CD14-positive monocyte (primary cell): ENCODE results near the gene MAPK8IP1. TPM values are rescaled to one million over a fixed set of nuclear protein-coding genes. Genes with fewer than 3 reads are reported as not detected.

Source experiments
- DNase-seq, 3 donors: peaks; one replicate each; pipeline ENCODE4 v3.0.0-alpha.2; 2011 to 2022
- H2AFZ ChIP-seq: 2 replicates; pipeline ENCODE4 v1.6.0; 2012; ENCODE audit warnings: mild to moderate bottlenecking, low read depth, low read length, inconsistent platforms; ENCODE audit not compliant: insufficient read depth, poor library complexity, severe bottlenecking
- H3K27ac ChIP-seq, 2 donors: 1 replicate in 1 of 2; 2 replicates in 1 of 2; pipeline ENCODE4 v1.5.1; 2012 to 2013; ENCODE audit warnings: low read length in 2 of 2, control low read depth in 1 of 2, inconsistent platforms in 1 of 2, low read depth in 1 of 2, mild to moderate bottlenecking in 1 of 2
- H3K27me3 ChIP-seq, 2 donors: one replicate each; pipeline versions ENCODE4 v1.6.0 to v1.6.1; 2011 to 2013; ENCODE audit warnings: low read length in 2 of 2; ENCODE audit not compliant: control insufficient read depth in 2 of 2, insufficient read depth in 2 of 2
- H3K36me3 ChIP-seq, 2 donors: replicated peaks in 1 of 2; 1 replicate in 1 of 2; 2 replicates in 1 of 2; pipeline versions ENCODE4 v1.5.1 to v1.6.1; 2012 to 2013; ENCODE audit warnings: low read length in 2 of 2, control low read depth in 1 of 2, inconsistent platforms in 1 of 2, mild to moderate bottlenecking in 1 of 2; ENCODE audit not compliant: insufficient read depth in 2 of 2, control insufficient read depth in 1 of 2
- H3K4me1 ChIP-seq, 2 donors: 1 replicate in 1 of 2; 2 replicates in 1 of 2; pipeline versions ENCODE4 v1.5.1 to v1.6.1; 2012 to 2013; ENCODE audit warnings: low read length in 2 of 2, control low read depth in 1 of 2, inconsistent platforms in 1 of 2, mild to moderate bottlenecking in 1 of 2, moderate library complexity in 1 of 2; ENCODE audit not compliant: insufficient read depth in 2 of 2, control insufficient read depth in 1 of 2
- H3K4me2 ChIP-seq: replicated peaks from 2 replicates; pipeline ENCODE3; 2012; ENCODE audit warnings: low read length, moderate library complexity, mild to moderate bottlenecking; ENCODE audit not compliant: poor library complexity, severe bottlenecking; ENCODE audit errors: extremely low read depth
- H3K4me3 ChIP-seq, 3 experiments: fragments of 200-600 bp in 1 of 3; sonication (generic) in 1 of 3; replicated peaks in 1 of 3; 1 replicate in 2 of 3; 2 replicates in 1 of 3; pipeline ENCODE4 v1.5.1; 2011 to 2013; ENCODE audit warnings: low read length in 3 of 3, mild to moderate bottlenecking in 3 of 3, control low read depth in 2 of 3, low read depth in 2 of 3, inconsistent platforms in 1 of 3, moderate library complexity in 1 of 3
- H3K79me2 ChIP-seq: 2 replicates; pipeline ENCODE4 v1.6.0; 2012; ENCODE audit warnings: mild to moderate bottlenecking, control low read depth, inconsistent platforms, low read length, moderate library complexity; ENCODE audit not compliant: insufficient read depth
- H3K9ac ChIP-seq: 2 replicates; pipeline ENCODE4 v1.6.0; 2017; ENCODE audit warnings: low read length, mild to moderate bottlenecking; ENCODE audit not compliant: insufficient read depth, poor library complexity, severe bottlenecking
- H3K9me3 ChIP-seq, 2 donors: replicated peaks in 1 of 2; 1 replicate in 1 of 2; 2 replicates in 1 of 2; pipeline versions ENCODE4 v1.5.1 to v1.6.1; 2012 to 2013; ENCODE audit warnings: low read length in 2 of 2, control low read depth in 1 of 2; ENCODE audit not compliant: control insufficient read depth in 1 of 2, insufficient read depth in 1 of 2
- H4K20me1 ChIP-seq: 2 replicates; pipeline ENCODE4 v1.6.0; 2012; ENCODE audit warnings: mild to moderate bottlenecking, low read length, control low read depth, moderate library complexity; ENCODE audit not compliant: insufficient read depth
- H3K27ac Mint-ChIP-seq, 7 donors: one replicate each; pipeline ENCODE4 v1.8.0; 2020; ENCODE audit warnings: mild to moderate bottlenecking in 7 of 7, mixed read lengths in 7 of 7, moderate library complexity in 6 of 7, inconsistent platforms in 2 of 7
- H3K27me3 Mint-ChIP-seq, 3 donors: one replicate each; pipeline ENCODE4 v1.8.0; 2021 to 2022; ENCODE audit warnings: low read depth in 3 of 3, mild to moderate bottlenecking in 3 of 3, mixed read lengths in 3 of 3, moderate library complexity in 3 of 3, inconsistent platforms in 1 of 3
- H3K36me3 Mint-ChIP-seq, 2 donors: one replicate each; pipeline ENCODE4 v1.8.0; 2020; ENCODE audit warnings: mixed read lengths in 2 of 2, inconsistent platforms in 1 of 2, mild to moderate bottlenecking in 1 of 2
- H3K4me1 Mint-ChIP-seq: one replicate; pipeline ENCODE4 v1.8.0; 2020; ENCODE audit warnings: mild to moderate bottlenecking, mixed read lengths
- H3K4me3 Mint-ChIP-seq, 2 donors: one replicate each; pipeline ENCODE4 v1.8.0; 2020; ENCODE audit warnings: mild to moderate bottlenecking in 2 of 2, mixed read lengths in 2 of 2, moderate library complexity in 1 of 2
- H3K9me3 Mint-ChIP-seq, 7 donors: one replicate each; pipeline ENCODE4 v1.8.0; 2020 to 2022; ENCODE audit warnings: mixed read lengths in 7 of 7, mild to moderate bottlenecking in 6 of 7, moderate library complexity in 6 of 7, inconsistent platforms in 2 of 7
- WGBS: methylation state at CpG from one replicate; pipeline ENCODE4 v1.1.5; 2013; ENCODE audit warnings: missing lambda C conversion rate; ENCODE audit not compliant: insufficient coverage; 5-methylcytosine and 5-hydroxymethylcytosine counted together
- intact Hi-C, 2 donors: fragments of 100-400 bp; cut with micrococcal nuclease; formaldehyde crosslinking; loops; one replicate each; pipeline versions ENCODE4 v1.15.0 to v1.15.1; 2023
- polyA plus RNA-seq, 3 donors: library from polyadenylated mRNA; depleted of rRNA in 1 of 3; unstranded in 2 of 3; stranded (reverse) in 1 of 3; fragments of 300-500 nt in 2 of 3; fragments of >200 nt in 1 of 3; fragmentation: Illumina TruSeq in 2 of 3; gene quantifications; 1 replicate in 2 of 3; 2 replicates in 1 of 3; pipeline ENCODE4 v1.2.3, GENCODE V29; 2012 to 2021
- TF ChIP-seq, protein P1 (sequence below): fragments of 200-600 bp; IDR thresholded peaks from one replicate; pipeline ENCODE4 v1.8.0; 2022; ENCODE audit warnings: antibody characterized with exemption, mild to moderate bottlenecking

Gene MAPK8IP1
- polyA plus RNA-seq, 3 donors = 0.93 TPM; not detected in 2

DNA sequence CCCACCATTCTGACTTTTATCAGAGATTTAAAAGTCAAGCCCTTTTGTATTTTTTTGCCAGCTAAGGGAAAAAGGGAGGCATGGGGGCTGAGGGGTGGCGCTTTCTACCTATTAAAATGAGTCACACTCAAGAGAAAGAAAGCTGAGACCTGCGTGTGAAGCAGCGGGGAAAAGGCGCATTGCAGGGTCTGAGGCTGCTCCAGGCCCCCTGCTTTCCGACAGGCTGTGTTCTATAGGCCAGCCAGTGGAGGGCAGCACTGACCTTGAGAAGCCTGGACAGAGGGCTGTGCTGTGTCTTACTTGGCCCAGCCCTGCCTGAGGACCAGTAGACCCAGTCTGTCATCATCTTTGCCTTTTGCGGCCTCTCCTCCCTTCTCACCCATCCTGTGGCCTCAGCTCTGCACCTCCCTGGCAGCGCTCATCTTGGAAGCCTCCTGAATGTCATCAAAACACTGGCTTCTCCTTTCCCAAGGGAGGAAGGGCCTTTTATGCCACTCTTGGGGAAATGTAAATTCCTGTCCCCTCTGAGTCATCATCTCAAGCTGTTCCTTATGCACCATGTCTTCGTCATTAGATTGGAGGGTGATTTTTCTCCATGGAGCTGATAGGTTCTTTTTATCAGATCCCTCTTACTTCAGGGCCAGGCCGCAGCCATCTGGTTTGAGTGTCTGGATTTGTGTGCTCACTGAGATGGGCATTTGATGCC is 12.6 kb upstream of the MAPK8IP1 start:
- Mint-ChIP-seq H3K27me3 (no peaks in the 10 kb centered on the region), H3K4me1 (no peaks in the 10 kb centered on the region), H3K9me3 (no peaks in the 10 kb centered on the region), H3K4me3 (no peak overlapping the region), H3K27ac (peak overlapping the region in 2 of 7 donors; percentile 22 to 51), H3K36me3 (peaks cover 87 to 93% of the 10 kb centered on the region in 2 donors)
- Histone ChIP-seq H3K79me2 (no peaks in the 10 kb centered on the region), H3K9me3 (no peaks in the 10 kb centered on the region), H3K36me3 (peaks cover 81 to 98% of the 10 kb centered on the region in 2 donors), H3K4me3 (no peak overlapping the region), H3K9ac (no peak overlapping the region), H3K27ac (no peak overlapping the region), H2AFZ (no peak overlapping the region), H3K4me2 (no peak overlapping the region), H3K27me3 (no peaks in the 10 kb centered on the region), H3K4me1 (no peaks in the 10 kb centered on the region), H4K20me1 (no peaks in the 10 kb centered on the region)
- 94% methylated on average over 7 of the region's 9 CpGs for WGBS
- peak; percentile 12 to 41 (median 19) for DNase-seq
- intact Hi-C loops = no loop called here
- TF ChIP-seq, protein P1, sequence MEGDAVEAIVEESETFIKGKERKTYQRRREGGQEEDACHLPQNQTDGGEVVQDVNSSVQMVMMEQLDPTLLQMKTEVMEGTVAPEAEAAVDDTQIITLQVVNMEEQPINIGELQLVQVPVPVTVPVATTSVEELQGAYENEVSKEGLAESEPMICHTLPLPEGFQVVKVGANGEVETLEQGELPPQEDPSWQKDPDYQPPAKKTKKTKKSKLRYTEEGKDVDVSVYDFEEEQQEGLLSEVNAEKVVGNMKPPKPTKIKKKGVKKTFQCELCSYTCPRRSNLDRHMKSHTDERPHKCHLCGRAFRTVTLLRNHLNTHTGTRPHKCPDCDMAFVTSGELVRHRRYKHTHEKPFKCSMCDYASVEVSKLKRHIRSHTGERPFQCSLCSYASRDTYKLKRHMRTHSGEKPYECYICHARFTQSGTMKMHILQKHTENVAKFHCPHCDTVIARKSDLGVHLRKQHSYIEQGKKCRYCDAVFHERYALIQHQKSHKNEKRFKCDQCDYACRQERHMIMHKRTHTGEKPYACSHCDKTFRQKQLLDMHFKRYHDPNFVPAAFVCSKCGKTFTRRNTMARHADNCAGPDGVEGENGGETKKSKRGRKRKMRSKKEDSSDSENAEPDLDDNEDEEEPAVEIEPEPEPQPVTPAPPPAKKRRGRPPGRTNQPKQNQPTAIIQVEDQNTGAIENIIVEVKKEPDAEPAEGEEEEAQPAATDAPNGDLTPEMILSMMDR = peak; percentile 73

DNA sequence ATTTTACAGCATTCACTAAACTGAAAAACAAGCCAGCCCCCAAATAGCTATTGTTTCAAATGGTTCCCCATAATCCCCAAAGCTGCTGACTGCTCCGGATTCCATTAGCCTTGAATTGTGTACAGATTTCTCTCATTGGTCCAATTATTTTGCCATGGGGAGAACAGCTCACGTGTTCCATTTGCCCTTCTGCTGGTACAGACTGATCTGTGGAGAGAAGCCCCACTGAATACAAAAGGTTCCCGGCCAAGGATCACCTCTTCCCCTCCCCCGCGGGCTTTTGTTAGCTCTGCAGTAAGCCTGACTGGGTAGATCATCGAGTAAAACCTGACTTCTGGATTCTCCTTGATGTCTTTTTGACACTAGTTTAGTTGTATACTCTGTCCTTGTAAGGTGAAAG is 9.1 kb upstream of the MAPK8IP1 start:
- peaks cover 78 to 85% of the 10 kb centered on the region in 2 donors for H3K36me3 Mint-ChIP-seq
- H3K79me2 ChIP-seq = no peaks in the 10 kb centered on the region
- intact Hi-C loops = no loop called here
- no CpG with 5 or more reads among the region's 6 CpGs for WGBS
- H4K20me1 ChIP-seq = no peaks in the 10 kb centered on the region
- no peak overlapping the region for H3K4me3 Mint-ChIP-seq
- TF ChIP-seq, protein P1 = no peak
- H3K9me3 ChIP-seq = no peaks in the 10 kb centered on the region
- H2AFZ ChIP-seq = no peak overlapping the region
- H3K27ac ChIP-seq = no peak overlapping the region
- no peak overlapping the region for H3K27ac Mint-ChIP-seq
- DNase-seq = no peak
- no peaks in the 10 kb centered on the region for H3K27me3 Mint-ChIP-seq
- H3K4me2 ChIP-seq = no peak overlapping the region
- H3K27me3 ChIP-seq = no peaks in the 10 kb centered on the region
- H3K4me3 ChIP-seq = no peak overlapping the region
- peaks cover 72 to 93% of the 10 kb centered on the region in 2 donors for H3K36me3 ChIP-seq
- no peaks in the 10 kb centered on the region for H3K4me1 Mint-ChIP-seq
- H3K9me3 Mint-ChIP-seq = no peaks in the 10 kb centered on the region
- no peaks in the 10 kb centered on the region for H3K4me1 ChIP-seq
- H3K9ac ChIP-seq = no peak overlapping the region
